SK-N-SH treated with all-trans-retinoic acid at 6 μM for 48 hours (cell line): ENCODE results near the gene SLC22A4.

Experiments
- ATAC-seq: fragments of 200-7000 bp; cut with Tn5 transposase; 3 replicates; pipeline ENCODE4 v1.9.1; 2020; ENCODE audit warnings: mild to moderate bottlenecking, moderate library complexity
- ARNTL ChIP-seq: fragments of 450-650 bp; formaldehyde crosslinking; IDR thresholded peaks from 2 replicates; pipeline ENCODE4 v1.5.0; 2020; ENCODE audit warnings: low read depth, mild to moderate bottlenecking, moderate library complexity, borderline replicate concordance
- BACH2 ChIP-seq: fragments of 250-450 bp; sonication (Bioruptor Pico); IDR thresholded peaks from 2 replicates; pipeline ENCODE4 v1.9.0; 2021; ENCODE audit warnings: mild to moderate bottlenecking, borderline replicate concordance
- CREB5 ChIP-seq: fragments of 250-450 bp; sonication (Bioruptor Pico); IDR thresholded peaks from 2 replicates; pipeline ENCODE4 v1.5.1; 2020; ENCODE audit warnings: low read depth, mild to moderate bottlenecking, moderate library complexity
- CSDC2 ChIP-seq: fragments of 250-450 bp; sonication (Bioruptor Pico); IDR thresholded peaks from 2 replicates; pipeline ENCODE4 v1.5.0; 2020; ENCODE audit warnings: mild to moderate bottlenecking, moderate library complexity
- CSRNP3 ChIP-seq: fragments of 250-450 bp; sonication (Bioruptor Pico); IDR thresholded peaks from 2 replicates; pipeline ENCODE4 v1.5.1; 2021; ENCODE audit warnings: mild to moderate bottlenecking, moderate library complexity
- ESRRG ChIP-seq: fragments of 250-450 bp; sonication (Bioruptor Pico); IDR thresholded peaks from 2 replicates; pipeline ENCODE4 v1.6.1; 2021; ENCODE audit warnings: mild to moderate bottlenecking
- GLIS3 ChIP-seq: fragments of 250-450 bp; sonication (Bioruptor Pico); IDR thresholded peaks from 2 replicates; pipeline ENCODE4 v1.5.0; 2020; ENCODE audit warnings: mild to moderate bottlenecking, moderate library complexity
- ISL1 ChIP-seq: fragments of 250-450 bp; sonication (Bioruptor Pico); IDR thresholded peaks from 2 replicates; pipeline ENCODE4 v2.1.2; 2022; ENCODE audit warnings: mild to moderate bottlenecking, moderate library complexity
- OSR1 ChIP-seq: fragments of 250-450 bp; sonication (Bioruptor Pico); IDR thresholded peaks from 2 replicates; pipeline ENCODE4 v1.8.0; 2022; ENCODE audit warnings: moderate library complexity, mild to moderate bottlenecking, inconsistent platforms
- PATZ1 ChIP-seq: fragments of 250-450 bp; sonication (Bioruptor Pico); IDR thresholded peaks from 2 replicates; pipeline ENCODE4 v1.8.0; 2020; ENCODE audit warnings: mild to moderate bottlenecking, moderate library complexity, borderline replicate concordance
- POU6F1 ChIP-seq: fragments of 250-450 bp; sonication (Bioruptor Pico); IDR thresholded peaks from 2 replicates; pipeline ENCODE4 v1.8.0; 2021; ENCODE audit warnings: low read depth, mild to moderate bottlenecking, moderate library complexity, borderline replicate concordance
- PPARA ChIP-seq: fragments of 250-450 bp; sonication (Bioruptor Pico); IDR thresholded peaks from 2 replicates; pipeline ENCODE4 v1.5.0; 2020; ENCODE audit warnings: mild to moderate bottlenecking, borderline replicate concordance
- RARB ChIP-seq: fragments of 250-450 bp; sonication (Bioruptor Pico); IDR thresholded peaks from 2 replicates; pipeline ENCODE4 v1.8.0; 2021; ENCODE audit warnings: mild to moderate bottlenecking, moderate library complexity
- SNAI2 ChIP-seq: fragments of 250-450 bp; sonication (Bioruptor Pico); IDR thresholded peaks from 2 replicates; pipeline ENCODE4 v1.5.0; 2020; ENCODE audit warnings: mild to moderate bottlenecking, moderate library complexity
- TCF4 ChIP-seq: fragments of 250-450 bp; sonication (Bioruptor Pico); IDR thresholded peaks from 2 replicates; pipeline ENCODE4 v1.8.0; 2021; ENCODE audit warnings: mild to moderate bottlenecking, moderate library complexity, borderline replicate concordance
- TOX ChIP-seq: fragments of 250-450 bp; sonication (Bioruptor Pico); IDR thresholded peaks from 2 replicates; pipeline ENCODE4 v1.8.0; 2021; ENCODE audit warnings: mild to moderate bottlenecking, moderate library complexity, borderline replicate concordance
- TSHZ2 ChIP-seq: fragments of 250-450 bp; sonication (Bioruptor Pico); IDR thresholded peaks from 2 replicates; pipeline ENCODE4 v1.5.0; 2020; ENCODE audit warnings: mild to moderate bottlenecking, moderate library complexity
- ZC3H10 ChIP-seq: fragments of 250-450 bp; sonication (Bioruptor Pico); IDR thresholded peaks from 2 replicates; pipeline ENCODE4 v1.5.1; 2021; ENCODE audit warnings: mild to moderate bottlenecking, moderate library complexity
- ZFP3 ChIP-seq: fragments of 250-450 bp; sonication (Bioruptor Pico); IDR thresholded peaks from 2 replicates; pipeline ENCODE4 v1.5.0; 2020; ENCODE audit warnings: mild to moderate bottlenecking, moderate library complexity
- ZFP30 ChIP-seq: fragments of 450-650 bp; formaldehyde crosslinking; IDR thresholded peaks from 2 replicates; pipeline ENCODE4 v1.5.0; 2022; ENCODE audit warnings: mild to moderate bottlenecking, moderate library complexity
- ZNF565 ChIP-seq: fragments of 450-650 bp; formaldehyde crosslinking; conservative IDR thresholded peaks from 2 replicates; pipeline ENCODE4 v1.5.0; 2020; ENCODE audit warnings: low read depth, mild to moderate bottlenecking, moderate library complexity
- ZNF70 ChIP-seq: fragments of 450-650 bp; formaldehyde crosslinking; IDR thresholded peaks from 2 replicates; pipeline ENCODE4 v1.5.0; 2020; ENCODE audit warnings: mild to moderate bottlenecking, moderate library complexity
- ZNF8 ChIP-seq: fragments of 450-650 bp; formaldehyde crosslinking; IDR thresholded peaks from 2 replicates; pipeline ENCODE4 v1.5.0; 2020; ENCODE audit warnings: mild to moderate bottlenecking, moderate library complexity

Gene SLC22A4

GRCh38 chr5:132295505-132296411, 1.6 kb downstream of the SLC22A4 start:
- TF ChIP-seq ARNTL (CRISPR knock-in tag) (no peak), GLIS3 (CRISPR knock-in tag) (no peak), ZC3H10 (CRISPR knock-in tag) (no peak), ZNF70 (CRISPR knock-in tag) (no peak), CSDC2 (CRISPR knock-in tag) (no peak), RARB (no peak), BACH2 (CRISPR knock-in tag) (no peak), ZNF8 (CRISPR knock-in tag) (no peak), SNAI2 (no peak), TCF4 (CRISPR knock-in tag) (no peak)
- TF ChIP-seq, all 23 proteins: peak for 0
- no peak for ATAC-seq

- TF ChIP-seq CREB5 (CRISPR knock-in tag) (no peak), OSR1 (CRISPR knock-in tag) (no peak), CSDC2 (CRISPR knock-in tag) (no peak), PATZ1 (CRISPR knock-in tag) (no peak), POU6F1 (no peak), ZNF565 (no peak), CSRNP3 (CRISPR knock-in tag) (no peak), ESRRG (CRISPR knock-in tag) (no peak), ISL1 (CRISPR knock-in tag) (no peak), RARB (no peak), ZNF8 (CRISPR knock-in tag) (no peak), TOX (CRISPR knock-in tag) (no peak), ZC3H10 (CRISPR knock-in tag) (no peak), SNAI2 (no peak), ZFP30 (no peak), GLIS3 (CRISPR knock-in tag) (no peak), PPARA (CRISPR knock-in tag) (no peak), ZFP3 (CRISPR knock-in tag) (no peak), ZNF70 (CRISPR knock-in tag) (no peak), BACH2 (CRISPR knock-in tag) (no peak)
- TF ChIP-seq, all 23 proteins: peak for 0
- no peak for ATAC-seq
These were observed 2.3 kb downstream of the SLC22A4 start for GRCh38 chr5:132296412-132297016.

- ATAC-seq: no peak
- TF ChIP-seq TOX (CRISPR knock-in tag) (no peak), CSRNP3 (CRISPR knock-in tag) (no peak), POU6F1 (no peak), TSHZ2 (CRISPR knock-in tag) (no peak), GLIS3 (CRISPR knock-in tag) (no peak), ARNTL (CRISPR knock-in tag) (no peak), OSR1 (CRISPR knock-in tag) (no peak), TCF4 (CRISPR knock-in tag) (no peak), ZFP30 (no peak)
These were observed 3.2 kb downstream of the SLC22A4 start for GRCh38 chr5:132297211-132297940.
